GM23338 (cell line): ENCODE results near the gene MAP2K5. TPM values are rescaled to one million over a fixed set of nuclear protein-coding genes. Genes with fewer than 3 reads are reported as not detected.

ENCODE experiments used
- ATAC-seq: fragments of 200-7000 bp; cut with Tn5 transposase; 3 replicates; pipeline ENCODE4 v1.9.1; 2020
- DNase-seq: peaks from one replicate; pipeline ENCODE4 v3.0.0-alpha.2; 2015; ENCODE audit warnings: low spot score
- H2AFZ ChIP-seq: fragments of 200-600 bp; sonication (generic); 2 replicates; pipeline ENCODE4 v1.8.0; 2016; ENCODE audit warnings: antibody characterized with exemption, mild to moderate bottlenecking, moderate library complexity
- H3F3A ChIP-seq: fragments of 200-600 bp; sonication (generic); replicated peaks from 2 replicates; pipeline ENCODE4 v1.8.0; 2017; ENCODE audit warnings: antibody characterized with exemption, mixed run types, low read depth
- H3K27ac ChIP-seq: fragments of 200-600 bp; sonication (generic); 2 replicates; pipeline ENCODE4 v1.6.1; 2016; ENCODE audit warnings: low read depth
- H3K27me3 ChIP-seq: fragments of 200-600 bp; sonication (generic); 2 replicates; pipeline ENCODE4 v1.8.0; 2016; ENCODE audit warnings: mild to moderate bottlenecking, mixed run types, moderate library complexity; ENCODE audit not compliant: insufficient read depth
- H3K36me3 ChIP-seq: fragments of 200-600 bp; sonication (generic); 2 replicates; pipeline ENCODE4 v1.8.0; 2016; ENCODE audit warnings: mild to moderate bottlenecking; ENCODE audit not compliant: insufficient read depth
- H3K4me1 ChIP-seq: fragments of 200-600 bp; sonication (generic); 2 replicates; pipeline ENCODE4 v1.8.0; 2016; ENCODE audit warnings: mild to moderate bottlenecking, moderate library complexity; ENCODE audit not compliant: insufficient read depth
- H3K4me2 ChIP-seq: fragments of 200-600 bp; sonication (generic); 2 replicates; pipeline ENCODE4 v1.7.1; 2017; ENCODE audit warnings: mixed run types
- H3K4me3 ChIP-seq: fragments of 200-600 bp; sonication (generic); 2 replicates; pipeline ENCODE4 v1.6.1; 2016; ENCODE audit warnings: mixed run types
- H3K79me2 ChIP-seq: fragments of 200-600 bp; sonication (generic); replicated peaks from 2 replicates; pipeline ENCODE4 v1.8.0; 2017; ENCODE audit warnings: mild to moderate bottlenecking; ENCODE audit not compliant: insufficient read depth
- H3K9me2 ChIP-seq: fragments of 200-600 bp; sonication (generic); 2 replicates; pipeline ENCODE4 v1.8.0; 2017; ENCODE audit not compliant: insufficient read depth
- H4K20me1 ChIP-seq: fragments of 200-600 bp; sonication (generic); replicated peaks from 2 replicates; pipeline ENCODE4 v1.8.0; 2017; ENCODE audit warnings: mild to moderate bottlenecking; ENCODE audit not compliant: insufficient read depth
- H3K27ac Mint-ChIP-seq: 2 replicates; pipeline ENCODE4 v1.8.0; 2020; ENCODE audit warnings: inconsistent platforms, mild to moderate bottlenecking, moderate library complexity, mixed read lengths
- H3K27me3 Mint-ChIP-seq: 3 replicates; pipeline ENCODE4 v1.8.0; 2022; ENCODE audit warnings: low read depth, mild to moderate bottlenecking, moderate library complexity, mixed read lengths, inconsistent platforms; ENCODE audit not compliant: insufficient read depth, poor library complexity
- H3K36me3 Mint-ChIP-seq: 3 replicates; pipeline ENCODE4 v1.8.0; 2021; ENCODE audit warnings: low read depth, mild to moderate bottlenecking, inconsistent platforms, moderate library complexity, mixed read lengths
- H3K4me1 Mint-ChIP-seq: 3 replicates; pipeline ENCODE4 v1.8.0; 2020; ENCODE audit warnings: mild to moderate bottlenecking, inconsistent platforms, mixed read lengths
- H3K4me3 Mint-ChIP-seq: 3 replicates; pipeline ENCODE4 v1.8.0; 2021; ENCODE audit warnings: moderate library complexity, mild to moderate bottlenecking, inconsistent platforms, mixed read lengths
- H3K9me3 Mint-ChIP-seq: 3 replicates; pipeline ENCODE4 v1.8.0; 2020; ENCODE audit warnings: moderate library complexity, mild to moderate bottlenecking, inconsistent platforms, mixed read lengths
- CTCF ChIP-seq, 2 experiments: fragments of 200-600 bp in 1 of 2; sonication (generic) in 1 of 2; conservative IDR thresholded peaks; 2 replicates each; pipeline versions ENCODE4 v1.5.1 to v1.6.1; 2016 to 2017; ENCODE audit warnings: antibody characterized with exemption in 2 of 2, low read depth in 2 of 2, mild to moderate bottlenecking in 2 of 2, moderate library complexity in 1 of 2
- EZH2phosphoT487 ChIP-seq: fragments of 200-600 bp; sonication (generic); IDR thresholded peaks from one replicate; pipeline ENCODE4 v1.8.1; 2018; ENCODE audit warnings: antibody characterized with exemption; ENCODE audit not compliant: unreplicated experiment
- NANOG ChIP-seq: IDR thresholded peaks from 2 replicates; pipeline ENCODE4 v1.6.1; 2016; ENCODE audit warnings: antibody characterized with exemption, borderline replicate concordance
- POLR2AphosphoS5 ChIP-seq: IDR thresholded peaks from 2 replicates; pipeline ENCODE4 v1.6.1; 2016; ENCODE audit warnings: antibody characterized with exemption, low read depth
- REST ChIP-seq: IDR thresholded peaks from one replicate; pipeline ENCODE4 v1.6.1; 2018; ENCODE audit warnings: antibody characterized with exemption; ENCODE audit not compliant: unreplicated experiment
- STAT1 ChIP-seq: IDR thresholded peaks from one replicate; pipeline ENCODE4 v1.6.1; 2016; ENCODE audit warnings: antibody characterized with exemption; ENCODE audit not compliant: unreplicated experiment
- ZNF331 ChIP-seq: fragments of 250-450 bp; sonication (Bioruptor Pico); IDR thresholded peaks from 2 replicates; pipeline ENCODE4 v1.5.0; 2020; ENCODE audit warnings: low read depth, mild to moderate bottlenecking, moderate library complexity
- ZNF462 ChIP-seq: fragments of 250-450 bp; sonication (Bioruptor Pico); IDR thresholded peaks from 2 replicates; pipeline ENCODE4 v1.5.0; 2020; ENCODE audit warnings: mild to moderate bottlenecking, moderate library complexity
- polyA plus RNA-seq: library from polyadenylated mRNA; unstranded; fragments of >200 nt; fragmentation: Nextera tagmentation; extraction: Ambion mirVana; gene quantifications from 2 replicates; pipeline ENCODE4 v1.2.1, GENCODE V29; 2016
- total RNA-seq: library from RNA; depleted of rRNA; stranded (reverse); fragments of >200 nt; shearing (Covaris generic); gene quantifications from 2 replicates; pipeline ENCODE4 v1.2.3, GENCODE V29; 2014

Gene MAP2K5
- total and polyA plus RNA-seq, 2 experiments from 2014 or later: 6.5 to 13.6 TPM

- H3K27ac ChIP-seq: no peak overlapping the region
- H3K36me3 ChIP-seq: no peaks in the 10 kb centered on the region
- no peak for TF ChIP-seq REST
- 0 out of 2 replicates have a peak, but pooled peaks have one; percentile 3 for TF ChIP-seq NANOG
- H3K79me2 ChIP-seq: peaks cover 8% of the 10 kb centered on the region
- Mint-ChIP-seq H3K4me1 (peaks cover 25% of the 10 kb centered on the region; the same call in 2 of the 3 replicates), H3K36me3 (no peaks in the 10 kb centered on the region), H3K4me3 (peak overlapping the region; percentile 28; the same call in 1 of the 3 replicates), H3K27me3 (peaks cover 8% of the 10 kb centered on the region), H3K9me3 (no peaks in the 10 kb centered on the region), H3K27ac (no peak overlapping the region)
- H3K4me1 ChIP-seq: peaks cover 22% of the 10 kb centered on the region
- no peaks in the 10 kb centered on the region for H3K9me2 ChIP-seq
- H4K20me1 ChIP-seq: peaks cover 6% of the 10 kb centered on the region
- peaks cover 30% of the 10 kb centered on the region for H3K27me3 ChIP-seq
- no peak overlapping the region for H2AFZ ChIP-seq
- peak overlapping the region; percentile 91; the same call in 1 of the 2 replicates for H3K4me2 ChIP-seq
- peaks cover 14% of the 10 kb centered on the region; the same call in 1 of the 2 replicates for H3F3A ChIP-seq
- DNase-seq: peak; percentile 44
- no peak overlapping the region for H3K4me3 ChIP-seq
- no peak for ATAC-seq
These were observed 19.2 kb upstream of the MAP2K5 start for GRCh38 chr15:67523330-67523729.

- Histone ChIP-seq H3K4me1 (peaks cover 22% of the 10 kb centered on the region), H3K4me2 (no peak overlapping the region)
These were observed 18.3 kb upstream of the MAP2K5 start for GRCh38 chr15:67524235-67524634.

More at GRCh38 chr15:67524235-67524634, 18.3 kb upstream of the MAP2K5 start:
- Histone ChIP-seq H4K20me1 (peaks cover 6% of the 10 kb centered on the region), H3K4me3 (no peak overlapping the region), H3K27ac (no peak overlapping the region), H2AFZ (no peak overlapping the region), H3K36me3 (no peaks in the 10 kb centered on the region), H3K9me2 (no peaks in the 10 kb centered on the region), H3K79me2 (peaks cover 8% of the 10 kb centered on the region), H3F3A (peaks cover 14% of the 10 kb centered on the region; the same call in 1 of the 2 replicates), H3K27me3 (peaks cover 30% of the 10 kb centered on the region)
- Mint-ChIP-seq H3K4me1 (peaks cover 27% of the 10 kb centered on the region; the same call in 2 of the 3 replicates), H3K4me3 (no peak overlapping the region), H3K36me3 (no peaks in the 10 kb centered on the region), H3K27ac (no peak overlapping the region), H3K27me3 (peaks cover 6% of the 10 kb centered on the region), H3K9me3 (no peaks in the 10 kb centered on the region)
- TF ChIP-seq STAT1 (no peak), EZH2phosphoT487 (no peak), CTCF (conservative IDR thresholded peaks at IDR 0.05; ENCODE audit: low read depth in 2 of 2) (no peak), POLR2AphosphoS5 (no peak), ZNF462 (CRISPR knock-in tag) (no peak), ZNF331 (no peak)
- DNase-seq (no peak), ATAC-seq (no peak)
